Skeletal muscle tissue (tissue), 4 donors: ENCODE measurements around the gene EHHADH. TPM values are rescaled to one million over a fixed set of nuclear protein-coding genes. Genes with fewer than 3 reads are reported as not detected.
"Not testable (repeated sequence)": the region's sequence is repeated elsewhere in the genome, so short reads cannot be mapped to it uniquely, and the experiment has no call there.

ENCODE experiments used
- H3K27ac ChIP-seq: one replicate; pipeline ENCODE4 v1.7.0; 2013; ENCODE audit warnings: mild to moderate bottlenecking, low read depth, low read length, inconsistent platforms
- H3K27me3 ChIP-seq, 3 donors: one replicate each; pipeline ENCODE4 v1.7.0; 2013; ENCODE audit warnings: low read length in 3 of 3; ENCODE audit not compliant: control insufficient read depth in 3 of 3, insufficient read depth in 3 of 3
- H3K36me3 ChIP-seq, 3 donors: one replicate each; pipeline ENCODE4 v1.7.0; 2013; ENCODE audit warnings: low read length in 3 of 3; ENCODE audit not compliant: control insufficient read depth in 3 of 3, insufficient read depth in 3 of 3
- H3K4me1 ChIP-seq, 3 donors: one replicate each; pipeline ENCODE4 v1.7.0; 2013; ENCODE audit warnings: low read length in 3 of 3, mild to moderate bottlenecking in 3 of 3; ENCODE audit not compliant: control insufficient read depth in 3 of 3, insufficient read depth in 3 of 3
- H3K4me3 ChIP-seq, 3 donors: one replicate each; pipeline ENCODE4 v1.7.0; 2013; ENCODE audit warnings: low read length in 3 of 3
- H3K9ac ChIP-seq, 3 donors: one replicate each; pipeline ENCODE4 v1.7.0; 2013; ENCODE audit warnings: low read length in 3 of 3, mild to moderate bottlenecking in 3 of 3, moderate library complexity in 2 of 3, low read depth in 1 of 3
- H3K9me3 ChIP-seq, 3 donors: one replicate each; pipeline ENCODE4 v1.7.0; 2013; ENCODE audit warnings: low read length in 3 of 3; ENCODE audit not compliant: control insufficient read depth in 3 of 3
- total RNA-seq: library from RNA; depleted of rRNA; stranded (reverse); fragments of >200 nt; gene quantifications from one replicate; pipeline ENCODE4 v1.2.3, GENCODE V29; 2014
- donor health status: Osteomylitis.

EHHADH gene
- total RNA-seq, 1 donor from 2014 or later = 1.0 TPM

- H3K4me3 ChIP-seq, H3K4me1 ChIP-seq, H3K9ac ChIP-seq, H3K9me3 ChIP-seq, H3K36me3 ChIP-seq, H3K27ac ChIP-seq, H3K27me3 ChIP-seq: not testable (repeated sequence)
Measured at GRCh38 chr3:185253133-185253532, 716 bp downstream of the EHHADH start.

GRCh38 chr3:185251272-185251671 is 2.6 kb downstream of the EHHADH start:
- Histone ChIP-seq H3K36me3 (no peaks in the 10 kb centered on the region), H3K9ac (no peak overlapping the region), H3K27ac (no peak overlapping the region), H3K9me3 (no peaks in the 10 kb centered on the region), H3K4me1 (no peaks in the 10 kb centered on the region), H3K27me3 (no peaks in the 10 kb centered on the region), H3K4me3 (no peak overlapping the region)

GRCh38 chr3:185250653-185251052 is 3.2 kb downstream of the EHHADH start:
- Histone ChIP-seq H3K36me3 (no peaks in the 10 kb centered on the region), H3K9ac (no peak overlapping the region), H3K27me3 (no peaks in the 10 kb centered on the region), H3K4me1 (no peaks in the 10 kb centered on the region), H3K4me3 (no peak overlapping the region), H3K9me3 (no peaks in the 10 kb centered on the region), H3K27ac (no peak overlapping the region)

DNA sequence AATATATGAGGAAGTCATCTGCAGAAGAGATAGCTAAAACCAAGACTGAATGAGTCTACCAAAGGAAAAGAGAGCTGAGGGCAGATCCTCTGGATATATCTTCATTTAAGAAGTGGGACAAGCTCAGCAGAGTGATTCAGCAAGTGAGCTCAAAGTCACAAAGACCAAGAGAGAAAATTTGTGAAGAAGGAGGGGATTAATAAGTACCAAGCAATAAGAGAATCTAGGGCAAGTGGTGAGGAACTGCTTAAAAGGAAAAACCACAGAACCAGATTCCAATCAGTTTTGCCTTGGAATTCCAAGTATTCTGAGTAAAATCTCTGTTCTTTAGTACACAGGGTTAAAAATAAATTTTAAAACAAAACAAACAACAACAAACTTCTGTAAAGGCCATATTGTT is 3.6 kb downstream of the EHHADH start:
- Histone ChIP-seq H3K4me3 (no peak overlapping the region), H3K27ac (no peak overlapping the region), H3K9me3 (no peaks in the 10 kb centered on the region), H3K27me3 (no peaks in the 10 kb centered on the region), H3K36me3 (no peaks in the 10 kb centered on the region), H3K4me1 (no peaks in the 10 kb centered on the region), H3K9ac (no peak overlapping the region)

DNA sequence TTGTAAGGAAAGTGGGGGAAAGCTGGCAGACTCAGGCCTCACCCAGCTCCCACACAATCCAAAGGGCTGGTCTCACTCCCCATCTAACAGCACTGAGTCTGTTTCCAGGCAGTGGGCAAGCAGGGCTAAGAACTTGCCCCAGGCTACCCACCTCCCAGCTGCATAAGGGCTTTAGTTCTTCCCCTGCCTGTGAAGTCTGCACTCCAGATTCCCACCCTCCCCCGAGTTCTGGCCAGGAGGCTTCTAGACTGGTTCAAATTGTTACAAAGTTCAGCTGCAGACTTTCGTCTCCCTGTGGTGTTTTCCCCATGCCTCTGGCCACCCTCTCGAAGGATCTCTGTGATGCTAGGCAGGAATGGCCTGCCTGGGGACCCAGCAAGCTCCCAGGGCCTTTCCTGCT is 11.2 kb downstream of the EHHADH start:
- Histone ChIP-seq H3K9me3 (peaks cover 0 to 5% (median 0%) of the 10 kb centered on the region in 3 donors), H3K4me1 (no peaks in the 10 kb centered on the region), H3K27ac (no peak overlapping the region), H3K36me3 (no peaks in the 10 kb centered on the region), H3K4me3 (peak overlapping the region in 1 of 3 donors; percentile 10), H3K27me3 (no peaks in the 10 kb centered on the region), H3K9ac (no peak overlapping the region)

- peaks cover 0 to 4% (median 0%) of the 10 kb centered on the region in 3 donors for H3K9me3 ChIP-seq
- no peaks in the 10 kb centered on the region for H3K27me3 ChIP-seq
- no peak overlapping the region for H3K27ac ChIP-seq
- no peak overlapping the region for H3K9ac ChIP-seq
- H3K4me1 ChIP-seq = no peaks in the 10 kb centered on the region
- H3K4me3 ChIP-seq = no peak overlapping the region
- H3K36me3 ChIP-seq = peaks cover 0 to 6% (median 0%) of the 10 kb centered on the region in 3 donors
Measured at GRCh38 chr3:185236969-185237368, 16.9 kb downstream of the EHHADH start.

- peaks cover 0 to 4% (median 0%) of the 10 kb centered on the region in 3 donors for H3K9me3 ChIP-seq
- H3K4me1 ChIP-seq = no peaks in the 10 kb centered on the region
- no peak overlapping the region for H3K4me3 ChIP-seq
- no peak overlapping the region for H3K27ac ChIP-seq
- H3K27me3 ChIP-seq = no peaks in the 10 kb centered on the region
- no peak overlapping the region for H3K9ac ChIP-seq
- H3K36me3 ChIP-seq = peaks cover 0 to 6% (median 0%) of the 10 kb centered on the region in 3 donors
Measured at GRCh38 chr3:185233328-185233727, 20.5 kb downstream of the EHHADH start.

GRCh38 chr3:185226526-185226925 is 27.3 kb downstream of the EHHADH start:
- H3K27ac ChIP-seq, H3K4me3 ChIP-seq, H3K9me3 ChIP-seq, H3K36me3 ChIP-seq, H3K27me3 ChIP-seq, H3K4me1 ChIP-seq, H3K9ac ChIP-seq: not testable (repeated sequence)

- Histone ChIP-seq H3K4me1 (no peaks in the 10 kb centered on the region), H3K36me3 (no peaks in the 10 kb centered on the region), H3K9ac (no peak overlapping the region), H3K9me3 (no peaks in the 10 kb centered on the region), H3K4me3 (no peak overlapping the region), H3K27ac (no peak overlapping the region), H3K27me3 (no peaks in the 10 kb centered on the region)
Measured at GRCh38 chr3:185225523-185225922, 28.3 kb downstream of the EHHADH start.

DNA sequence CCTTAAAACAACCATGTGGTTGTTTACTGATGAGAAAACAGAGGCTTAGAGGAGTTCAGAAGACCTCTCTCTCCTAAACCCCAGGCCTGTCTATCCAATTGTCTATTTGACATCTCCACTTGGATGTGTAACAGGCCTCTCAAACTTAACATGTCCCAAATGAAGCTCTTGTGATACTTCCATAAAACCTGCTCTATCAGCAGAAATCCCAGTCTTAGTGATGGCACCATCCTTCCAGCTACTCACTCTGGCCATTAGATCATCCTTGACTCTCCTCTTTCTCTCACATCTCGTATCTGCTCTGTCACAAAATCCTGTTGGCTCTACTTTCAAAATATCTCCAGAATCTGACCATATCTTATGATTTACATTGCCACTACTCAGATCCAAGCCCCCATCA is 28.8 kb downstream of the EHHADH start:
- H3K36me3 ChIP-seq = no peaks in the 10 kb centered on the region
- no peak overlapping the region for H3K27ac ChIP-seq
- no peak overlapping the region for H3K9ac ChIP-seq
- H3K27me3 ChIP-seq = no peaks in the 10 kb centered on the region
- no peak overlapping the region for H3K4me3 ChIP-seq
- no peaks in the 10 kb centered on the region for H3K9me3 ChIP-seq
- no peaks in the 10 kb centered on the region for H3K4me1 ChIP-seq

DNA sequence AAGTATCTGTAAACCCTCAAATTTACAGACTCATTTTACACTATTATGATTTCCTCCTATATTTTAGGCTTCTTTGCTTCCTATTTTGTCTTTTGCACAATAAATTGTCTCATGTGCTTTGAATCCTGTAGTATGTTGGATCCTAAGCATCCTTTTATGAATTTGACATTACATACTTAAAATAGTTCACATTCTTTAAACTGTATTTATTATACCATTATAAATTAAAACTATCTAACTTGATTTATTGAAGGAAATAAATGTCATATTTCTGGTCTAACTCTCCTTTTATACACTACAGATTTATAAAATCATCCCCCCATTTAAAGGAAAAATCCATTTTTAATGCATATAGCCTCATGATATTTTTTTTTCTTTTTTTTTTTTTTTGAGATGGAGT is 32.6 kb downstream of the EHHADH start:
- Histone ChIP-seq H3K4me1 (no peaks in the 10 kb centered on the region), H3K27me3 (no peaks in the 10 kb centered on the region), H3K36me3 (no peaks in the 10 kb centered on the region), H3K27ac (no peak overlapping the region), H3K4me3 (no peak overlapping the region), H3K9me3 (no peaks in the 10 kb centered on the region), H3K9ac (no peak overlapping the region)
